Type B pancreatic cell (in vitro differentiated cells): ENCODE measurements around the gene ITPA. TPM values are rescaled to one million over a fixed set of nuclear protein-coding genes. Genes with fewer than 3 reads are reported as not detected.

Experiments used
- DNase-seq: peaks from one replicate; pipeline ENCODE4 v3.0.0; 2021; ENCODE audit warnings: mixed read lengths; ENCODE audit not compliant: unreplicated experiment; ENCODE audit errors: extremely low spot score
- H3K27ac Mint-ChIP-seq: 2 replicates; pipeline ENCODE4 v1.8.0; 2021; ENCODE audit warnings: mild to moderate bottlenecking, mixed read lengths
- H3K27me3 Mint-ChIP-seq: 2 replicates; pipeline ENCODE4 v1.8.0; 2021; ENCODE audit warnings: mixed read lengths
- H3K36me3 Mint-ChIP-seq: 2 replicates; pipeline ENCODE4 v1.8.0; 2021; ENCODE audit warnings: mixed read lengths
- H3K4me1 Mint-ChIP-seq: one replicate; pipeline ENCODE4 v1.8.0; 2021; ENCODE audit warnings: mixed read lengths; ENCODE audit not compliant: unreplicated experiment
- H3K4me3 Mint-ChIP-seq: 2 replicates; pipeline ENCODE4 v1.8.0; 2021; ENCODE audit warnings: mild to moderate bottlenecking, mixed read lengths
- H3K9me3 Mint-ChIP-seq: 2 replicates; pipeline ENCODE4 v1.8.0; 2021; ENCODE audit warnings: mixed read lengths
- CTCF ChIP-seq: fragments of 200-600 bp; sonication (generic); conservative IDR thresholded peaks from 2 replicates; pipeline ENCODE4 v1.5.0; 2021; ENCODE audit warnings: antibody characterized with exemption, mild to moderate bottlenecking
- total RNA-seq: library from RNA; stranded (reverse); gene quantifications from 2 replicates; pipeline ENCODE4 v1.2.1, GENCODE V29; 2021; ENCODE audit warnings: low replicate concordance

Gene ITPA
- total RNA-seq, 1 donor from 2014 or later = 59.7 TPM

GRCh38 chr20:3167738-3168078 is 41.6 kb upstream of the ITPA start:
- H3K36me3 Mint-ChIP-seq = no peaks in the 10 kb centered on the region
- H3K4me3 Mint-ChIP-seq = peak overlapping the region; percentile 55
- no peaks in the 10 kb centered on the region for H3K9me3 Mint-ChIP-seq
- no peak for TF ChIP-seq CTCF
- peaks cover 16% of the 10 kb centered on the region for H3K4me1 Mint-ChIP-seq
- no peak overlapping the region for H3K27ac Mint-ChIP-seq
- H3K27me3 Mint-ChIP-seq = peaks cover 14% of the 10 kb centered on the region
- DNase-seq = no peak

GRCh38 chr20:3168079-3168828 is 41.0 kb upstream of the ITPA start:
- H3K36me3 Mint-ChIP-seq = no peaks in the 10 kb centered on the region
- peak overlapping the region; percentile 88 for H3K4me3 Mint-ChIP-seq
- peaks cover 14% of the 10 kb centered on the region for H3K27me3 Mint-ChIP-seq
- DNase-seq = no peak
- TF ChIP-seq CTCF = no peak
- peaks cover 16% of the 10 kb centered on the region for H3K4me1 Mint-ChIP-seq
- H3K27ac Mint-ChIP-seq = peak overlapping the region; percentile 82
- H3K9me3 Mint-ChIP-seq = no peaks in the 10 kb centered on the region

- H3K9me3 Mint-ChIP-seq = no peaks in the 10 kb centered on the region
- no peak for DNase-seq
- TF ChIP-seq CTCF = no peak
- peaks cover 16% of the 10 kb centered on the region for H3K4me1 Mint-ChIP-seq
- H3K27me3 Mint-ChIP-seq = peaks cover 14% of the 10 kb centered on the region
- H3K27ac Mint-ChIP-seq = peak overlapping the region; percentile 82
- peak overlapping the region; percentile 88 for H3K4me3 Mint-ChIP-seq
- H3K36me3 Mint-ChIP-seq = no peaks in the 10 kb centered on the region
These were observed 40.3 kb upstream of the ITPA start for GRCh38 chr20:3168829-3169590.

GRCh38 chr20:3171391-3172125 is 37.7 kb upstream of the ITPA start:
- Mint-ChIP-seq H3K4me1 (peaks cover 29% of the 10 kb centered on the region), H3K9me3 (no peaks in the 10 kb centered on the region), H3K27ac (peak overlapping the region; percentile 26), H3K36me3 (no peaks in the 10 kb centered on the region), H3K27me3 (peaks cover 14% of the 10 kb centered on the region), H3K4me3 (peak overlapping the region; percentile 89)
- TF ChIP-seq CTCF = no peak
- DNase-seq = no peak

- peaks cover 14% of the 10 kb centered on the region for H3K27me3 Mint-ChIP-seq
- DNase-seq = no peak
- H3K4me1 Mint-ChIP-seq = peaks cover 29% of the 10 kb centered on the region
- no peak for TF ChIP-seq CTCF
- H3K36me3 Mint-ChIP-seq = no peaks in the 10 kb centered on the region
- H3K9me3 Mint-ChIP-seq = no peaks in the 10 kb centered on the region
- peak overlapping the region; percentile 89 for H3K4me3 Mint-ChIP-seq
- peak overlapping the region; percentile 78 for H3K27ac Mint-ChIP-seq
These were observed 37.0 kb upstream of the ITPA start for GRCh38 chr20:3172126-3172932.
